Measurements from ENCODE around the gene RAPGEF6. TPM values are rescaled to one million over a fixed set of nuclear protein-coding genes. Genes with fewer than 3 reads are reported as not detected.

The RAPGEF6 gene
- total RNA-seq, 2 donors from 2014 or later, result 8.6 to 13.0 TPM

DNA sequence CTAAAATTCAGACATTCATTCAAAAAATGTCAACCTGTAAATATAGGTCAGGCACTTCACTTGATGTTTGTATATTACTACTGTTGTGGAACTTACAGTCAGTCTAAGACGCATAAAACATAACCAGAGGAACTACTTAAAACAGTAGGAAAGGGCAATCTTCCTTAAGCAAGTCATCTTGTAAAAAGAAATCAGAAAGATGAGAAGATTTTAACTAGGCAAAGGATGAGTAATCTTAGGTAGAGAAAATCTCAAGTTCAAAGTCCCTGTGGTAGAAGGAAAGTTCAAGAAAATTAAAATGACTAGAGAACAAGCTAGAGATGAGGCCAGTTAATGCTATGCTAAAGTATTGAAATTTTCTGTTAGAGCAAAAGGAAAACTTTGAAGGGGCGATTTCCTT, 152.4 kb downstream of the RAPGEF6 start:
- Histone ChIP-seq H3K36me3 (replicated peaks in 1 of 2; ENCODE audit: insufficient read depth in 1 of 2, low read depth in 2 of 2) (no peaks in the 10 kb centered on the region), H3K27ac (no peak overlapping the region), H3K4me3 (no peak overlapping the region), H3K4me1 (no peaks in the 10 kb centered on the region), H3K27me3 (no peaks in the 10 kb centered on the region), H3K9me3 (no peaks in the 10 kb centered on the region)
- WGBS, 2 donors, result 87 to 97% methylated on average over 2 of the region's 2 CpGs
- TF ChIP-seq POLR2A (IDR thresholded peaks at IDR 0.05), result no peak
- no peak for TF ChIP-seq CTCF (IDR thresholded peaks at IDR 0.05)
- DNase-seq, result no peak
- intact Hi-C loops (cut with DNase I), result no loop called here
- ATAC-seq, result no peak

GRCh38 chr5:131481569-131481968, 153.5 kb downstream of the RAPGEF6 start:
- H3K27me3 ChIP-seq, result no peaks in the 10 kb centered on the region
- ATAC-seq (no peak), DNase-seq (no peak)
- H3K27ac ChIP-seq, result no peak overlapping the region
- no peak overlapping the region for H3K4me3 ChIP-seq
- no peaks in the 10 kb centered on the region for H3K9me3 ChIP-seq
- no peaks in the 10 kb centered on the region for H3K4me1 ChIP-seq
- 51 to 79% methylated on average over 1 of the region's 1 CpG for WGBS, 2 donors
- intact Hi-C loops (cut with DNase I), result no loop called here
- no peak for TF ChIP-seq CTCF (IDR thresholded peaks at IDR 0.05)
- no peak for TF ChIP-seq POLR2A (IDR thresholded peaks at IDR 0.05)
- H3K36me3 ChIP-seq (replicated peaks in 1 of 2; ENCODE audit: insufficient read depth in 1 of 2, low read depth in 2 of 2), result no peaks in the 10 kb centered on the region

DNA sequence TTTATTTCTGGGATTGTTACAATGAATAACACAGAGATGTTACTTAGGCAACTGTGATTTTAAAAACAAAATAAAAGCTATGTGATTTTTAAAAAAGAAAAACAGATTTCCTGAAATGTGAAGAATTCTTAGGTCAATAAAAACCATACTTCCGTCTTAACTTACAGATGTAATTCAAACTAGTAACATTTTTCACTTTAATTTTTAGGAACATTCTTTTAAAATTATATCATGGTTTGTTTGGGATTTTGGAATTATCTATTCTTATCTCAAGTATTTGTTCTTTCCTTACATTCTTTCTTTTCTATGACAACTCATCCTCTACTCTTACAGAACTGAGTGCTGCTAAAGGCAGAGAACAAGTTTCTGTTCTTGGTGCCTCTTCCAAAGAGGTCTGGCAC, 159.5 kb downstream of the RAPGEF6 start:
- no peaks in the 10 kb centered on the region for H3K36me3 ChIP-seq (replicated peaks in 1 of 2; ENCODE audit: insufficient read depth in 1 of 2, low read depth in 2 of 2)
- TF ChIP-seq CTCF (IDR thresholded peaks at IDR 0.05), result no peak
- no peak for TF ChIP-seq POLR2A (IDR thresholded peaks at IDR 0.05)
- H3K4me1 ChIP-seq, result no peaks in the 10 kb centered on the region
- no peaks in the 10 kb centered on the region for H3K27me3 ChIP-seq
- DNase-seq (no peak), ATAC-seq (no peak)
- 83 to 93% methylated on average over 1 of the region's 1 CpG for WGBS, 2 donors
- H3K9me3 ChIP-seq, result no peaks in the 10 kb centered on the region
- no peak overlapping the region for H3K4me3 ChIP-seq
- no peak overlapping the region for H3K27ac ChIP-seq
- intact Hi-C loops (cut with DNase I), result no loop called here

GRCh38 chr5:131473731-131474130, 161.3 kb downstream of the RAPGEF6 start:
- Histone ChIP-seq H3K4me3 (no peak overlapping the region), H3K9me3 (no peaks in the 10 kb centered on the region), H3K36me3 (replicated peaks in 1 of 2; ENCODE audit: insufficient read depth in 1 of 2, low read depth in 2 of 2) (no peaks in the 10 kb centered on the region), H3K4me1 (no peaks in the 10 kb centered on the region), H3K27ac (no peak overlapping the region), H3K27me3 (no peaks in the 10 kb centered on the region)
- intact Hi-C loops (cut with DNase I), result no loop called here
- DNase-seq (no peak), ATAC-seq (no peak)
- TF ChIP-seq CTCF (IDR thresholded peaks at IDR 0.05) (no peak), POLR2A (IDR thresholded peaks at IDR 0.05) (no peak)
- 89 to 95% methylated on average over 3 of the region's 3 CpGs for WGBS, 2 donors

DNA sequence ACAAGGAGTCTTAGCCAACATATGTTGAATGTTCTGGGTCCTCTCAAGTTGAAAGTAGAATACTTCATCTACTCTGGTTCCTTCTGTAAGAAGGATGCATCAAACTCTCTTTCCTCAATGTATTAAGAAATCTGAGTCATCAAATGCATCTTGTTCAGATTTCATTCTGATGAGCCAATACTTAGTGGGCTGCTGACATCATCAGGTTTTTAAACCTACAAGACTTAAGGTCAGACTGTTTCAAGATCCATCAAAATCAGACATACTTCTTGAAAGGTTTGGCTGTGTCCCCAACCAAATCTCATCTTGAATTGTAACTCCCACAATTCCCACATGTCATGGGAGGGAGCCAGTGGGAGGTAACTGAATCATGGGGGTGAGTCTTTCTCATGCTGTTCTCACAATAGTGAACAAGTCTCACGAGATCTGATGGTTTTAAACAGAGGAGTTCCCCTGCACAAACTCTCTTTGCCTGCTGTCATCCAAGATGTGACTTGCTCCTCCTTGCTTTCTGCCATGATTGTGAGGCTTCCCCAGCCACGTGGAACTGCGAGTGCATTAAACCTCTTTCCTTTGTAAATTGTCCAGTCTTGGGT, 168.8 kb downstream of the RAPGEF6 start:
- no peak for ATAC-seq
- Histone ChIP-seq H3K9me3 (no peaks in the 10 kb centered on the region), H3K4me3 (no peak overlapping the region), H3K27me3 (no peaks in the 10 kb centered on the region), H3K4me1 (peaks cover 1% of the 10 kb centered on the region), H3K27ac (no peak overlapping the region), H3K36me3 (replicated peaks in 1 of 2; ENCODE audit: insufficient read depth in 1 of 2, low read depth in 2 of 2) (no peaks in the 10 kb centered on the region)
- 88 to 90% methylated on average over 3 of the region's 3 CpGs for WGBS, 2 donors
- TF ChIP-seq POLR2A (IDR thresholded peaks at IDR 0.05) (no peak), CTCF (IDR thresholded peaks at IDR 0.05) (no peak)
- intact Hi-C loops (cut with DNase I), result no loop called here
- DNase-seq, result no peak

Data from body of pancreas (tissue), 4 donors.